Peyer's patch (tissue), 4 donors: ENCODE data around the gene CDK5RAP1.

ENCODE experiments used
- POLR2A ChIP-seq, 2 donors: fragments of 450-650 bp; IDR thresholded peaks; one replicate each; pipeline ENCODE4 v1.5.1; 2017; ENCODE audit warnings: antibody characterized with exemption in 2 of 2, mild to moderate bottlenecking in 2 of 2, moderate library complexity in 2 of 2
- TF ChIP-seq, protein P1 (sequence below), 6 experiments: fragments of 450-650 bp in 4 of 6; fragments of 200-600 bp in 2 of 6; sonication (generic) in 1 of 6; IDR thresholded peaks; one replicate each; pipeline ENCODE4 v1.5.1; 2017 to 2019; ENCODE audit warnings: antibody characterized with exemption in 6 of 6, mild to moderate bottlenecking in 3 of 6, moderate library complexity in 1 of 6

DNA sequence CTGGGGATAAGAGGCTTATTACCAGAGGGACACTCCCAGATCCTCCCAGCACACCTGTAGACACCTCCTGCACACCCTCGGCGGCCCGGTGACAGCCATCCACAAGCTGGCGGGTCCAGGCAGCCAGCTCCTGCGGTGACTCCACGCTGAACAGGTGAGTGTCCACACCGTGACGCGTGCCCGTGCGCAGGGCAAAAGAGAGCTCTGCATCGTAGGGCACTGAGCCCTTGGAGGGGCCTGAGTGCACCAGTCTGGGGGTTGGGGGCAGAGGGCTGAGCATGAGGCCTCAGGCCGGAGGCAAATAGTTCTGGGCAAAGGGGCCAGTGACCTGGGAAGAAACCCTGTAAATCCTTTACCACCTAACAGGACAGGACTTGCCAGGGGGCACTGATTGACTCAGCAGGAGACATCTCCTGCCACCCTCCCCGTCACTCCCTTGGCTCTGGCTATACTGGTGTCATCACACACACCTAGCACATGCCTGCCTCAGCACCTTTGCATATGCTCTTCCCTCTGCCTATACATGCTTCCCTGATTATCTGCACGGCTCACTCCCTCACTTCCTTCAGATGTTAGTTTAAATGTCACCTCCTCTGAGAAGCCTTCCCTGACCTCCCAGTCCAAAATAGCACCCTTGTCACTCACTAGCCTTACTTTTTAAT lies 8.9 kb upstream of the CDK5RAP1 start:
- TF ChIP-seq, protein P1, sequence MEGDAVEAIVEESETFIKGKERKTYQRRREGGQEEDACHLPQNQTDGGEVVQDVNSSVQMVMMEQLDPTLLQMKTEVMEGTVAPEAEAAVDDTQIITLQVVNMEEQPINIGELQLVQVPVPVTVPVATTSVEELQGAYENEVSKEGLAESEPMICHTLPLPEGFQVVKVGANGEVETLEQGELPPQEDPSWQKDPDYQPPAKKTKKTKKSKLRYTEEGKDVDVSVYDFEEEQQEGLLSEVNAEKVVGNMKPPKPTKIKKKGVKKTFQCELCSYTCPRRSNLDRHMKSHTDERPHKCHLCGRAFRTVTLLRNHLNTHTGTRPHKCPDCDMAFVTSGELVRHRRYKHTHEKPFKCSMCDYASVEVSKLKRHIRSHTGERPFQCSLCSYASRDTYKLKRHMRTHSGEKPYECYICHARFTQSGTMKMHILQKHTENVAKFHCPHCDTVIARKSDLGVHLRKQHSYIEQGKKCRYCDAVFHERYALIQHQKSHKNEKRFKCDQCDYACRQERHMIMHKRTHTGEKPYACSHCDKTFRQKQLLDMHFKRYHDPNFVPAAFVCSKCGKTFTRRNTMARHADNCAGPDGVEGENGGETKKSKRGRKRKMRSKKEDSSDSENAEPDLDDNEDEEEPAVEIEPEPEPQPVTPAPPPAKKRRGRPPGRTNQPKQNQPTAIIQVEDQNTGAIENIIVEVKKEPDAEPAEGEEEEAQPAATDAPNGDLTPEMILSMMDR (IDR thresholded peaks at IDR 0.05) = no peak
- no peak for TF ChIP-seq POLR2A (IDR thresholded peaks at IDR 0.05)
